HepG2 (cell line): ENCODE measurements around the gene SEMA3F. TPM values are rescaled to one million over a fixed set of nuclear protein-coding genes. Genes with fewer than 3 reads are reported as not detected.

Experiments
- ATAC-seq: fragments of 200-7000 bp; cut with Tn5 transposase; 3 replicates; pipeline ENCODE4 v1.9.1; 2020; ENCODE audit warnings: mild to moderate bottlenecking, moderate library complexity
- BruUV-seq: library from RNA; stranded (reverse); fragments of 400-500 nt; replicated peaks from 2 replicates; lab custom pipeline; 2021; lab: Mats Ljungman, UMichigan
- CTCF ChIA-PET: fragments of 300-600 bp; formaldehyde crosslinking; extraction: SDS; loops from one replicate; lab custom pipeline; 2021; ENCODE audit warnings: low total read pairs, inconsistent platforms, low intra/inter-chr PET ratio; lab: Yijun Ruan, JAX
- POLR2A ChIA-PET: fragments of 350-600 bp; sonication (Branson Sonifier 250); formaldehyde crosslinking; loops from one replicate; lab custom pipeline; 2020; ENCODE audit warnings: antibody characterized with exemption, inconsistent platforms; lab: Yijun Ruan, JAX
- DNase-seq: peaks from one replicate; pipeline ENCODE4 v3.0.0-alpha.2; 2015; ENCODE audit warnings: low spot score
- FAIRE-seq: peaks from 3 replicates; lab custom pipeline; 2011; peaks lifted over from hg19 to GRCh38; lab: Jason Lieb, UNC
- H2AFZ ChIP-seq: one replicate; pipeline ENCODE4 v1.6.1; 2011; ENCODE audit warnings: low read length, inconsistent platforms
- H3K27ac ChIP-seq: fragments of 300-600 bp; 3 replicates; pipeline ENCODE4 v1.8.0; 2011; ENCODE audit warnings: mixed run types, mild to moderate bottlenecking, mixed read lengths, low read length, inconsistent platforms; ENCODE audit not compliant: insufficient read depth; ENCODE audit errors: extremely low read length
- H3K27me3 ChIP-seq, 2 experiments: fragments of 200-600 bp in 1 of 2; 2 replicates in 1 of 2; 3 replicates in 1 of 2; pipeline versions ENCODE4 v1.6.0 to v1.8.0; 2011; ENCODE audit warnings: low read length in 2 of 2, mild to moderate bottlenecking in 2 of 2, moderate library complexity in 2 of 2, inconsistent platforms in 1 of 2; ENCODE audit not compliant: insufficient read depth in 2 of 2, control insufficient read depth in 1 of 2
- H3K36me3 ChIP-seq, 2 experiments: fragments of 200-600 bp in 1 of 2; replicated peaks in 1 of 2; 2 replicates in 1 of 2; 3 replicates in 1 of 2; pipeline versions ENCODE4 v1.5.1 to v1.8.0; 2011; ENCODE audit warnings: low read length in 2 of 2, inconsistent platforms in 1 of 2; ENCODE audit not compliant: insufficient read depth in 2 of 2, control insufficient read depth in 1 of 2
- H3K4me1 ChIP-seq: 2 replicates; pipeline ENCODE4 v1.5.1; 2012; ENCODE audit warnings: low read length, inconsistent platforms; ENCODE audit not compliant: insufficient read depth
- H3K4me2 ChIP-seq: 2 replicates; pipeline ENCODE4 v1.6.0; 2011; ENCODE audit warnings: low read depth, low read length, inconsistent platforms
- H3K4me3 ChIP-seq, 3 experiments: fragments of 200-600 bp in 1 of 3; sonication (generic), shearing (Covaris generic) in 1 of 3; replicated peaks in 1 of 3; 2 replicates each; pipeline ENCODE4 v1.5.1; 2011 to 2016; ENCODE audit warnings: low read length in 3 of 3, inconsistent platforms in 2 of 3, low read depth in 2 of 3, mild to moderate bottlenecking in 2 of 3, control low read depth in 1 of 3, mixed read lengths in 1 of 3; ENCODE audit not compliant: insufficient read depth in 1 of 3
- H3K79me2 ChIP-seq: one replicate; pipeline ENCODE4 v1.6.1; 2011; ENCODE audit warnings: low read length, inconsistent platforms; ENCODE audit not compliant: insufficient read depth
- H3K9ac ChIP-seq: 2 replicates; pipeline ENCODE4 v1.6.0; 2011; ENCODE audit warnings: mild to moderate bottlenecking, low read depth, low read length, inconsistent platforms; ENCODE audit not compliant: insufficient read depth
- H3K9me3 ChIP-seq: 2 replicates; pipeline ENCODE4 v1.5.1; 2012; ENCODE audit warnings: mild to moderate bottlenecking, low read length
- H4K20me1 ChIP-seq: 2 replicates; pipeline ENCODE4 v1.6.0; 2011; ENCODE audit warnings: inconsistent platforms, mild to moderate bottlenecking, low read length, moderate library complexity; ENCODE audit not compliant: insufficient read depth
- KDM1A ChIP-seq: IDR thresholded peaks from 2 replicates; pipeline ENCODE4 v1.6.1; 2016; ENCODE audit warnings: missing compliant biosample characterization
- MED8 ChIP-seq: sonication (generic); formaldehyde crosslinking; IDR thresholded peaks from 2 replicates; pipeline ENCODE4 v1.8.1; 2023; ENCODE audit warnings: mild to moderate bottlenecking, missing genetic modification reagents; ENCODE audit not compliant: insufficient replicate concordance
- PLRG1 ChIP-seq: fragments of 450-650 bp; conservative IDR thresholded peaks from 2 replicates; pipeline ENCODE4 v1.6.1; 2016
- SOX5 ChIP-seq: IDR thresholded peaks from 2 replicates; pipeline ENCODE4 v1.6.1; 2016; ENCODE audit warnings: borderline replicate concordance
- ZBTB21 ChIP-seq: sonication (generic); formaldehyde crosslinking; IDR thresholded peaks from 2 replicates; pipeline ENCODE4 v1.4.0; 2020; ENCODE audit warnings: missing genetic modification reagents
- ZFP1 ChIP-seq: IDR thresholded peaks from 2 replicates; pipeline ENCODE4 v1.6.1; 2016
- ZMYM3 ChIP-seq: sonication (generic); formaldehyde crosslinking; IDR thresholded peaks from 2 replicates; pipeline ENCODE4 v1.5.1; 2020; ENCODE audit warnings: mild to moderate bottlenecking, missing genetic modification reagents
- ZNF350 ChIP-seq: sonication (generic); formaldehyde crosslinking; IDR thresholded peaks from 2 replicates; pipeline ENCODE4 v1.4.0; 2020; ENCODE audit warnings: mild to moderate bottlenecking, low read depth, missing genetic modification reagents, borderline replicate concordance
- ZNF770 ChIP-seq: sonication (generic); formaldehyde crosslinking; IDR thresholded peaks from 2 replicates; pipeline ENCODE4 v1.5.0; 2020; ENCODE audit warnings: mild to moderate bottlenecking, missing genetic modification reagents
- WGBS: methylation state at CpG from one replicate; pipeline ENCODE4 v1.1.6; 2017; ENCODE audit warnings: low lambda C conversion rate; 5-methylcytosine and 5-hydroxymethylcytosine counted together
- in situ Hi-C: cut with HindIII; loops from 2 replicates; pipeline ENCODE4 v1.10.0; 2017; ENCODE audit warnings: low pct_unique_long_range_greater_than_20kb; ENCODE audit not compliant: extremely low pct_ligation_motif_present
- intact Hi-C: fragments of 100-400 bp; cut with micrococcal nuclease; formaldehyde crosslinking; loops from one replicate; pipeline ENCODE4 v1.10.0; 2022; ENCODE audit not compliant: unreplicated experiment
- polyA plus RNA-seq, 8 experiments: library from polyadenylated mRNA; depleted of rRNA in 3 of 8; stranded (reverse) in 7 of 8; unstranded in 1 of 8; fragments of >200 nt; fragmentation: Illumina TruSeq in 4 of 8; extraction: Trizol in 4 of 8; gene quantifications; 2 replicates each; pipeline versions ENCODE4 v1.2.1 to v1.2.3, GENCODE V29; 2011 to 2016; ENCODE audit warnings: low read depth in 4 of 8, missing spikeins in 1 of 8, mixed read lengths in 1 of 8; ENCODE audit not compliant: insufficient read depth in 1 of 8
- total RNA-seq, 5 experiments: library from RNA; depleted of rRNA; stranded (reverse); fragments of >200 nt; fragmentation: Illumina TruSeq; extraction: Trizol; gene quantifications; 2 replicates each; pipeline ENCODE4 v1.2.3, GENCODE V29; 2016; ENCODE audit warnings: low read depth in 1 of 5
- TF ChIP-seq, protein P1 (sequence below): sonication (generic); formaldehyde crosslinking; IDR thresholded peaks from 2 replicates; pipeline ENCODE4 v1.5.0; 2020; ENCODE audit warnings: mild to moderate bottlenecking, missing genetic modification reagents

Gene SEMA3F
- total and polyA plus RNA-seq, 2 of the 13 experiments (the other 11 are each of a cell fraction or from before 2014, with no cell fraction given), result 7.6 to 17.2 TPM

- FAIRE-seq, result no peak
- no peak overlapping the region for H2AFZ ChIP-seq
- DNase-seq, result no peak
- no peak overlapping the region for H3K4me3 ChIP-seq
- in situ Hi-C loops (no loop called here), intact Hi-C loops (no loop called here)
- H3K4me2 ChIP-seq, result no peak overlapping the region
- no TSS peak for BruUV-seq
- no peak for ATAC-seq
- POLR2A ChIA-PET, result interaction anchor here (1.3 to 3.7 kb wide), 2 partner anchors 9 to 45 kb away, joined by 4 to 23 read pairs; no protein-coding TSS in a partner anchor
- H4K20me1 ChIP-seq, result no peaks in the 10 kb centered on the region
- no peak overlapping the region for H3K9ac ChIP-seq
- H3K27me3 ChIP-seq, result peaks cover 0 to 8% of the 10 kb centered on the region in 2 experiments; a peak in 2 of 5 replicates
- H3K79me2 ChIP-seq, result peaks cover 9% of the 10 kb centered on the region
- no peak for TF ChIP-seq PLRG1
- no peak for TF ChIP-seq ZBTB21
- TF ChIP-seq, protein P1, sequence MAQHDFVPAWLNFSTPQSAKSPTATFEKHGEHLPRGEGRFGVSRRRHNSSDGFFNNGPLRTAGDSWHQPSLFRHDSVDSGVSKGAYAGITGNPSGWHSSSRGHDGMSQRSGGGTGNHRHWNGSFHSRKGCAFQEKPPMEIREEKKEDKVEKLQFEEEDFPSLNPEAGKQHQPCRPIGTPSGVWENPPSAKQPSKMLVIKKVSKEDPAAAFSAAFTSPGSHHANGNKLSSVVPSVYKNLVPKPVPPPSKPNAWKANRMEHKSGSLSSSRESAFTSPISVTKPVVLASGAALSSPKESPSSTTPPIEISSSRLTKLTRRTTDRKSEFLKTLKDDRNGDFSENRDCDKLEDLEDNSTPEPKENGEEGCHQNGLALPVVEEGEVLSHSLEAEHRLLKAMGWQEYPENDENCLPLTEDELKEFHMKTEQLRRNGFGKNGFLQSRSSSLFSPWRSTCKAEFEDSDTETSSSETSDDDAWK (CRISPR knock-in tag), result no peak
- no peak for TF ChIP-seq ZNF770 (CRISPR knock-in tag)
- peak; percentile 24; the same call in 1 of the 2 replicates for TF ChIP-seq KDM1A (CRISPR knock-in tag)
- no peak for TF ChIP-seq SOX5 (CRISPR knock-in tag)
- TF ChIP-seq ZNF350, result no peak
- no peak for TF ChIP-seq ZFP1 (CRISPR knock-in tag)
- TF ChIP-seq ZMYM3 (CRISPR knock-in tag), result peak; percentile 45; the same call in 1 of the 2 replicates
- TF ChIP-seq MED8 (CRISPR knock-in tag), result no peak
- no peaks in the 10 kb centered on the region for H3K9me3 ChIP-seq
- peaks cover 0 to 13% of the 10 kb centered on the region in 2 experiments; a peak in 1 of 5 replicates for H3K36me3 ChIP-seq
- H3K4me1 ChIP-seq, result peaks cover 63% of the 10 kb centered on the region
- 93% methylated on average over 8 of the region's 10 CpGs for WGBS
- CTCF ChIA-PET, result no interaction called here
- H3K27ac ChIP-seq, result no peak overlapping the region
Measured at GRCh38 chr3:50158530-50159146, 3.5 kb downstream of the SEMA3F start.
